HEK293T (cell line): ENCODE data around the gene CCDC14.

ENCODE experiments used
- BHLHE40 ChIP-seq: fragments of 450-650 bp; IDR thresholded peaks from 2 replicates; pipeline ENCODE4 v1.6.1; 2016; ENCODE audit warnings: mild to moderate bottlenecking, moderate library complexity, borderline replicate concordance
- ELF4 ChIP-seq: fragments of 450-650 bp; IDR thresholded peaks from 2 replicates; pipeline ENCODE4 v1.6.1; 2017; ENCODE audit warnings: antibody characterized with exemption
- FOXA1 ChIP-seq: fragments of 450-650 bp; IDR thresholded peaks from 2 replicates; pipeline ENCODE4 v1.6.1; 2016; ENCODE audit warnings: mild to moderate bottlenecking
- FOXM1 ChIP-seq: fragments of 450-650 bp; IDR thresholded peaks from 2 replicates; pipeline ENCODE4 v1.6.1; 2017; ENCODE audit warnings: mild to moderate bottlenecking, borderline replicate concordance
- HDGF ChIP-seq: fragments of 450-650 bp; IDR thresholded peaks from 2 replicates; pipeline ENCODE4 v1.6.1; 2017; ENCODE audit warnings: antibody characterized with exemption, borderline replicate concordance
- L3MBTL2 ChIP-seq: fragments of 450-650 bp; conservative IDR thresholded peaks from 2 replicates; pipeline ENCODE4 v1.6.1; 2016; ENCODE audit warnings: mild to moderate bottlenecking
- LEF1 ChIP-seq: fragments of 450-650 bp; IDR thresholded peaks from 2 replicates; pipeline ENCODE4 v1.6.1; 2017; ENCODE audit warnings: mild to moderate bottlenecking, borderline replicate concordance
- SP1 ChIP-seq: fragments of 450-650 bp; IDR thresholded peaks from 2 replicates; pipeline ENCODE4 v1.6.1; 2017
- SUZ12 ChIP-seq: fragments of 450-650 bp; IDR thresholded peaks from 2 replicates; pipeline ENCODE4 v1.6.1; 2016; ENCODE audit warnings: mild to moderate bottlenecking
- ZNF384 ChIP-seq: fragments of 450-650 bp; IDR thresholded peaks from 2 replicates; pipeline ENCODE4 v1.6.1; 2016
- TF ChIP-seq, protein P1 (sequence below): fragments of 450-650 bp; IDR thresholded peaks from 2 replicates; pipeline ENCODE4 v1.6.1; 2016

DNA sequence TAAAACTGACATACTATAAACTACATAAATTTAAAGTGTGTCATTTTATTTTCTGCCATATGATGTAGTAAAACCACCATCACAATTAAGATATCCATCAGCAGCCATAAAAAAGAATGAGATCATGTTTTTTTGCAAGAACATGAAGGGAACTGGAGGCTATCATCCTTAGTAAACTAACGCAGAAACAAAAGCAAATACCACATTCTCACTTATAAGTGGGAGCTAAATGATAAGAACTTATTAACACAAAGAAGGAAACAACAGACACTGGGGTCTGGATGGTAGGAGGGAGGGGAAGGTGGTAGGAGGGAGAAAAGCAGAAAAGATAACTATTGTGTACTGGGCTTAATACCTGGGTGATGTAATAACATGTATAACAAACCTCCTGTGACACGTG lies 24.6 kb downstream of the CCDC14 start:
- TF ChIP-seq SUZ12 (no peak), L3MBTL2 (no peak), LEF1 (no peak), FOXM1 (no peak), BHLHE40 (no peak), SP1 (no peak), ELF4 (no peak), FOXA1 (no peak), ZNF384 (peak; percentile 61), HDGF (no peak)
- TF ChIP-seq, protein P1, sequence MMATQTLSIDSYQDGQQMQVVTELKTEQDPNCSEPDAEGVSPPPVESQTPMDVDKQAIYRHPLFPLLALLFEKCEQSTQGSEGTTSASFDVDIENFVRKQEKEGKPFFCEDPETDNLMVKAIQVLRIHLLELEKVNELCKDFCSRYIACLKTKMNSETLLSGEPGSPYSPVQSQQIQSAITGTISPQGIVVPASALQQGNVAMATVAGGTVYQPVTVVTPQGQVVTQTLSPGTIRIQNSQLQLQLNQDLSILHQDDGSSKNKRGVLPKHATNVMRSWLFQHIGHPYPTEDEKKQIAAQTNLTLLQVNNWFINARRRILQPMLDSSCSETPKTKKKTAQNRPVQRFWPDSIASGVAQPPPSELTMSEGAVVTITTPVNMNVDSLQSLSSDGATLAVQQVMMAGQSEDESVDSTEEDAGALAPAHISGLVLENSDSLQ = peak; percentile 91
